Measurements from ENCODE around the gene CYGB. TPM values are rescaled to one million over a fixed set of nuclear protein-coding genes. Genes with fewer than 3 reads are reported as not detected.

The CYGB gene
- total and polyA plus RNA-seq, 2 of the 13 experiments (the other 11 are each of a cell fraction or from before 2014, with no cell fraction given): 18.9 to 27.1 TPM

GRCh38 chr17:76499267-76499667 is 38.2 kb downstream of the CYGB start (continued):
- TF ChIP-seq, protein P1, sequence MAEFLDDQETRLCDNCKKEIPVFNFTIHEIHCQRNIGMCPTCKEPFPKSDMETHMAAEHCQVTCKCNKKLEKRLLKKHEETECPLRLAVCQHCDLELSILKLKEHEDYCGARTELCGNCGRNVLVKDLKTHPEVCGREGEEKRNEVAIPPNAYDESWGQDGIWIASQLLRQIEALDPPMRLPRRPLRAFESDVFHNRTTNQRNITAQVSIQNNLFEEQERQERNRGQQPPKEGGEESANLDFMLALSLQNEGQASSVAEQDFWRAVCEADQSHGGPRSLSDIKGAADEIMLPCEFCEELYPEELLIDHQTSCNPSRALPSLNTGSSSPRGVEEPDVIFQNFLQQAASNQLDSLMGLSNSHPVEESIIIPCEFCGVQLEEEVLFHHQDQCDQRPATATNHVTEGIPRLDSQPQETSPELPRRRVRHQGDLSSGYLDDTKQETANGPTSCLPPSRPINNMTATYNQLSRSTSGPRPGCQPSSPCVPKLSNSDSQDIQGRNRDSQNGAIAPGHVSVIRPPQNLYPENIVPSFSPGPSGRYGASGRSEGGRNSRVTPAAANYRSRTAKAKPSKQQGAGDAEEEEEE (CRISPR knock-in tag; IDR thresholded peaks at IDR 0.05; ENCODE audit: borderline replicate concordance): 0 out of 2 replicates have a peak, but pooled peaks have one; percentile 78
- TF ChIP-seq ZNF670 (CRISPR knock-in tag; IDR thresholded peaks at IDR 0.05; ENCODE audit: borderline replicate concordance): peak; percentile 36; the same call in 1 of the 2 replicates
- TF ChIP-seq RFX1 (IDR thresholded peaks at IDR 0.05): no peak
- TF ChIP-seq FOXC1 (CRISPR knock-in tag; IDR thresholded peaks at IDR 0.05; ENCODE audit: borderline replicate concordance): no peak
- TF ChIP-seq, protein P2, sequence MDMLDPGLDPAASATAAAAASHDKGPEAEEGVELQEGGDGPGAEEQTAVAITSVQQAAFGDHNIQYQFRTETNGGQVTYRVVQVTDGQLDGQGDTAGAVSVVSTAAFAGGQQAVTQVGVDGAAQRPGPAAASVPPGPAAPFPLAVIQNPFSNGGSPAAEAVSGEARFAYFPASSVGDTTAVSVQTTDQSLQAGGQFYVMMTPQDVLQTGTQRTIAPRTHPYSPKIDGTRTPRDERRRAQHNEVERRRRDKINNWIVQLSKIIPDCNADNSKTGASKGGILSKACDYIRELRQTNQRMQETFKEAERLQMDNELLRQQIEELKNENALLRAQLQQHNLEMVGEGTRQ (IDR thresholded peaks at IDR 0.05; ENCODE audit: low read depth, low read length): no peak
- TF ChIP-seq, protein P2 (CRISPR knock-in tag; IDR thresholded peaks at IDR 0.05; ENCODE audit: borderline replicate concordance): no peak
- TF ChIP-seq ZNF782 (CRISPR knock-in tag; IDR thresholded peaks at IDR 0.05; ENCODE audit: borderline replicate concordance): no peak
- TF ChIP-seq, protein P3, sequence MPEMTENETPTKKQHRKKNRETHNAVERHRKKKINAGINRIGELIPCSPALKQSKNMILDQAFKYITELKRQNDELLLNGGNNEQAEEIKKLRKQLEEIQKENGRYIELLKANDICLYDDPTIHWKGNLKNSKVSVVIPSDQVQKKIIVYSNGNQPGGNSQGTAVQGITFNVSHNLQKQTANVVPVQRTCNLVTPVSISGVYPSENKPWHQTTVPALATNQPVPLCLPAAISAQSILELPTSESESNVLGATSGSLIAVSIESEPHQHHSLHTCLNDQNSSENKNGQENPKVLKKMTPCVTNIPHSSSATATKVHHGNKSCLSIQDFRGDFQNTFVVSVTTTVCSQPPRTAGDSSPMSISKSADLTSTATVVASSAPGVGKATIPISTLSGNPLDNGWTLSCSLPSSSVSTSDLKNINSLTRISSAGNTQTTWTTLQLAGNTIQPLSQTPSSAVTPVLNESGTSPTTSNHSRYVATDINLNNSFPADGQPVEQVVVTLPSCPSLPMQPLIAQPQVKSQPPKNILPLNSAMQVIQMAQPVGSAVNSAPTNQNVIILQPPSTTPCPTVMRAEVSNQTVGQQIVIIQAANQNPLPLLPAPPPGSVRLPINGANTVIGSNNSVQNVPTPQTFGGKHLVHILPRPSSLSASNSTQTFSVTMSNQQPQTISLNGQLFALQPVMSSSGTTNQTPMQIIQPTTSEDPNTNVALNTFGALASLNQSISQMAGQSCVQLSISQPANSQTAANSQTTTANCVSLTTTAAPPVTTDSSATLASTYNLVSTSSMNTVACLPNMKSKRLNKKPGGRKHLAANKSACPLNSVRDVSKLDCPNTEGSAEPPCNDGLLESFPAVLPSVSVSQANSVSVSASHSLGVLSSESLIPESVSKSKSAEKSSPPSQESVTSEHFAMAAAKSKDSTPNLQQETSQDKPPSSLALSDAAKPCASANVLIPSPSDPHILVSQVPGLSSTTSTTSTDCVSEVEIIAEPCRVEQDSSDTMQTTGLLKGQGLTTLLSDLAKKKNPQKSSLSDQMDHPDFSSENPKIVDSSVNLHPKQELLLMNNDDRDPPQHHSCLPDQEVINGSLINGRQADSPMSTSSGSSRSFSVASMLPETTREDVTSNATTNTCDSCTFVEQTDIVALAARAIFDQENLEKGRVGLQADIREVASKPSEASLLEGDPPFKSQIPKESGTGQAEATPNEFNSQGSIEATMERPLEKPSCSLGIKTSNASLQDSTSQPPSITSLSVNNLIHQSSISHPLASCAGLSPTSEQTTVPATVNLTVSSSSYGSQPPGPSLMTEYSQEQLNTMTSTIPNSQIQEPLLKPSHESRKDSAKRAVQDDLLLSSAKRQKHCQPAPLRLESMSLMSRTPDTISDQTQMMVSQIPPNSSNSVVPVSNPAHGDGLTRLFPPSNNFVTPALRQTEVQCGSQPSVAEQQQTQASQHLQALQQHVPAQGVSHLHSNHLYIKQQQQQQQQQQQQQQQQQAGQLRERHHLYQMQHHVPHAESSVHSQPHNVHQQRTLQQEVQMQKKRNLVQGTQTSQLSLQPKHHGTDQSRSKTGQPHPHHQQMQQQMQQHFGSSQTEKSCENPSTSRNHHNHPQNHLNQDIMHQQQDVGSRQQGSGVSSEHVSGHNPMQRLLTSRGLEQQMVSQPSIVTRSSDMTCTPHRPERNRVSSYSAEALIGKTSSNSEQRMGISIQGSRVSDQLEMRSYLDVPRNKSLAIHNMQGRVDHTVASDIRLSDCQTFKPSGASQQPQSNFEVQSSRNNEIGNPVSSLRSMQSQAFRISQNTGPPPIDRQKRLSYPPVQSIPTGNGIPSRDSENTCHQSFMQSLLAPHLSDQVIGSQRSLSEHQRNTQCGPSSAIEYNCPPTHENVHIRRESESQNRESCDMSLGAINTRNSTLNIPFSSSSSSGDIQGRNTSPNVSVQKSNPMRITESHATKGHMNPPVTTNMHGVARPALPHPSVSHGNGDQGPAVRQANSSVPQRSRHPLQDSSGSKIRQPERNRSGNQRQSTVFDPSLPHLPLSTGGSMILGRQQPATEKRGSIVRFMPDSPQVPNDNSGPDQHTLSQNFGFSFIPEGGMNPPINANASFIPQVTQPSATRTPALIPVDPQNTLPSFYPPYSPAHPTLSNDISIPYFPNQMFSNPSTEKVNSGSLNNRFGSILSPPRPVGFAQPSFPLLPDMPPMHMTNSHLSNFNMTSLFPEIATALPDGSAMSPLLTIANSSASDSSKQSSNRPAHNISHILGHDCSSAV (CRISPR knock-in tag; IDR thresholded peaks at IDR 0.05; ENCODE audit: borderline replicate concordance): no peak
- no peak for TF ChIP-seq ZNF780A (CRISPR knock-in tag; IDR thresholded peaks at IDR 0.05)
- TF ChIP-seq ZNF446 (CRISPR knock-in tag; IDR thresholded peaks at IDR 0.05): no peak
- TF ChIP-seq SRSF1 (optimal IDR thresholded peaks at IDR 0.05; ENCODE audit: low read depth, low read length): peak; percentile 98
- 0 out of 2 replicates have a peak, but pooled peaks have one; percentile 50 for TF ChIP-seq CBFB (CRISPR knock-in tag; IDR thresholded peaks at IDR 0.05)
- TF ChIP-seq ZNF337 (CRISPR knock-in tag; IDR thresholded peaks at IDR 0.05; ENCODE audit: borderline replicate concordance, low read depth): no peak
- no peak for TF ChIP-seq ATF7 (IDR thresholded peaks at IDR 0.05)
- peak; percentile 79; the same call in 1 of the 2 replicates for TF ChIP-seq ATF7 (CRISPR knock-in tag; IDR thresholded peaks at IDR 0.05)
- TF ChIP-seq THAP8 (CRISPR knock-in tag; IDR thresholded peaks at IDR 0.05; ENCODE audit: borderline replicate concordance): no peak
- no peak; the same call in 1 of the 2 replicates for TF ChIP-seq ZNF205 (CRISPR knock-in tag; IDR thresholded peaks at IDR 0.05)
- no peak; the same call in 1 of the 2 replicates for TF ChIP-seq ZNF83 (CRISPR knock-in tag; IDR thresholded peaks at IDR 0.05; ENCODE audit: borderline replicate concordance)
